Hepatocyte (in vitro differentiated cells): Measurements from ENCODE around the gene SETD4. TPM values are rescaled to one million over a fixed set of nuclear protein-coding genes. Genes with fewer than 3 reads are reported as not detected.

Experiments
- DNase-seq: peaks from one replicate; pipeline ENCODE4 v3.0.0-alpha.2; 2016; ENCODE audit warnings: low spot score
- H2AFZ ChIP-seq: fragments of 200-600 bp; sonication (generic); 2 replicates; pipeline ENCODE4 v1.6.0; 2016; ENCODE audit warnings: antibody characterized with exemption, mild to moderate bottlenecking
- H3K27ac ChIP-seq: fragments of 200-600 bp; sonication (generic); 2 replicates; pipeline ENCODE4 v1.5.1; 2016; ENCODE audit warnings: mild to moderate bottlenecking
- H3K27me3 ChIP-seq: fragments of 200-600 bp; sonication (generic); 2 replicates; pipeline ENCODE4 v1.6.1; 2016
- H3K36me3 ChIP-seq: fragments of 200-600 bp; sonication (generic); replicated peaks from 2 replicates; pipeline ENCODE4 v1.5.1; 2016; ENCODE audit warnings: low read depth; ENCODE audit not compliant: insufficient read depth
- H3K4me1 ChIP-seq: fragments of 200-600 bp; sonication (generic); 2 replicates; pipeline ENCODE4 v1.5.1; 2016; ENCODE audit warnings: mild to moderate bottlenecking, moderate library complexity; ENCODE audit not compliant: insufficient read depth
- H3K4me2 ChIP-seq: fragments of 200-600 bp; sonication (generic); 2 replicates; pipeline ENCODE4 v1.6.0; 2016
- H3K4me3 ChIP-seq: fragments of 200-600 bp; sonication (generic); 2 replicates; pipeline ENCODE4 v1.5.1; 2016; ENCODE audit warnings: mild to moderate bottlenecking
- H3K79me2 ChIP-seq: fragments of 200-600 bp; sonication (generic); 2 replicates; pipeline ENCODE4 v1.6.0; 2017; ENCODE audit warnings: mild to moderate bottlenecking
- H3K9me2 ChIP-seq: fragments of 200-600 bp; sonication (generic); replicated peaks from 2 replicates; pipeline ENCODE4 v1.6.0; 2017; ENCODE audit warnings: mild to moderate bottlenecking; ENCODE audit not compliant: insufficient read depth
- H3K9me3 ChIP-seq: fragments of 200-600 bp; sonication (generic); 2 replicates; pipeline ENCODE4 v1.5.1; 2016; ENCODE audit warnings: low read depth, mild to moderate bottlenecking
- H4K20me1 ChIP-seq: fragments of 200-600 bp; sonication (generic); 2 replicates; pipeline ENCODE4 v1.6.0; 2016; ENCODE audit warnings: mild to moderate bottlenecking; ENCODE audit not compliant: insufficient read depth, poor library complexity, severe bottlenecking
- CTCF ChIP-seq: fragments of 200-600 bp; sonication (generic); IDR thresholded peaks from 2 replicates; pipeline ENCODE4 v1.5.1; 2016; ENCODE audit warnings: antibody characterized with exemption, mild to moderate bottlenecking; ENCODE audit not compliant: poor library complexity
- EZH2 ChIP-seq: fragments of 200-600 bp; sonication (generic); IDR thresholded peaks from 2 replicates; pipeline ENCODE4 v1.6.1; 2016; ENCODE audit warnings: antibody characterized with exemption, mild to moderate bottlenecking, borderline replicate concordance
- EZH2phosphoT487 ChIP-seq: fragments of 200-600 bp; sonication (generic); IDR thresholded peaks from one replicate; pipeline ENCODE4 v1.6.1; 2018; ENCODE audit warnings: antibody characterized with exemption, mild to moderate bottlenecking, low read depth, moderate library complexity; ENCODE audit not compliant: unreplicated experiment, severe bottlenecking
- WGBS: methylation state at CpG from one replicate; pipeline ENCODE4 v1.1.6; 2016; ENCODE audit warnings: low lambda C conversion rate; ENCODE audit errors: missing lambda C conversion rate; 5-methylcytosine and 5-hydroxymethylcytosine counted together
- polyA plus RNA-seq: library from polyadenylated mRNA; unstranded; fragments of >200 nt; fragmentation: Nextera tagmentation; extraction: Ambion mirVana; gene quantifications from 2 replicates; pipeline ENCODE4 v1.2.1, GENCODE V29; 2016
- total RNA-seq: library from RNA; depleted of rRNA; stranded (reverse); fragments of >200 nt; gene quantifications from 2 replicates; pipeline ENCODE4 v1.2.3, GENCODE V29; 2014

SETD4 gene
- total and polyA plus RNA-seq, 2 experiments from 2014 or later, result 13.7 to 16.6 TPM

GRCh38 chr21:36005018-36005417 lies 55.3 kb downstream of the SETD4 start:
- Histone ChIP-seq H3K79me2 (no peaks in the 10 kb centered on the region), H3K4me2 (no peak overlapping the region), H3K9me2 (no peaks in the 10 kb centered on the region), H3K27me3 (no peaks in the 10 kb centered on the region), H3K27ac (no peak overlapping the region), H3K4me3 (no peak overlapping the region), H4K20me1 (no peaks in the 10 kb centered on the region), H2AFZ (no peak overlapping the region), H3K36me3 (no peaks in the 10 kb centered on the region), H3K4me1 (no peaks in the 10 kb centered on the region), H3K9me3 (no peaks in the 10 kb centered on the region)
- WGBS, result 89% methylated on average over 9 of the region's 17 CpGs
- TF ChIP-seq EZH2phosphoT487 (no peak), CTCF (no peak), EZH2 (no peak)
- DNase-seq, result no peak

GRCh38 chr21:36004441-36004840 lies 55.9 kb downstream of the SETD4 start:
- H3K27ac ChIP-seq, result no peak overlapping the region
- H3K4me3 ChIP-seq, result no peak overlapping the region
- H4K20me1 ChIP-seq, result no peaks in the 10 kb centered on the region
- no peaks in the 10 kb centered on the region for H3K27me3 ChIP-seq
- H3K79me2 ChIP-seq, result no peaks in the 10 kb centered on the region
- H3K4me2 ChIP-seq, result no peak overlapping the region
- no peaks in the 10 kb centered on the region for H3K9me3 ChIP-seq
- no peak for DNase-seq
- no peaks in the 10 kb centered on the region for H3K9me2 ChIP-seq
- H3K36me3 ChIP-seq, result no peaks in the 10 kb centered on the region
- WGBS, result 78% methylated on average over 5 of the region's 13 CpGs
- TF ChIP-seq EZH2 (no peak), EZH2phosphoT487 (no peak), CTCF (no peak)
- H2AFZ ChIP-seq, result no peak overlapping the region
- no peaks in the 10 kb centered on the region for H3K4me1 ChIP-seq

GRCh38 chr21:36003776-36004175 lies 56.5 kb downstream of the SETD4 start:
- no peak overlapping the region for H3K4me2 ChIP-seq
- no peaks in the 10 kb centered on the region for H4K20me1 ChIP-seq
- no peaks in the 10 kb centered on the region for H3K36me3 ChIP-seq
- no peak for TF ChIP-seq EZH2
- no peak for TF ChIP-seq CTCF
- no peak for TF ChIP-seq EZH2phosphoT487
- H3K79me2 ChIP-seq, result no peaks in the 10 kb centered on the region
- no peak for DNase-seq
- H2AFZ ChIP-seq, result no peak overlapping the region
- H3K27ac ChIP-seq, result no peak overlapping the region
- WGBS, result 95% methylated on average over 11 of the region's 11 CpGs
- H3K27me3 ChIP-seq, result no peaks in the 10 kb centered on the region
- no peak overlapping the region for H3K4me3 ChIP-seq
- no peaks in the 10 kb centered on the region for H3K9me2 ChIP-seq
- H3K4me1 ChIP-seq, result no peaks in the 10 kb centered on the region
- H3K9me3 ChIP-seq, result no peaks in the 10 kb centered on the region

GRCh38 chr21:35996217-35996616 lies 64.1 kb downstream of the SETD4 start:
- no peaks in the 10 kb centered on the region for H3K9me3 ChIP-seq
- no peaks in the 10 kb centered on the region for H4K20me1 ChIP-seq
- no peak for DNase-seq
- TF ChIP-seq CTCF, result no peak
- no peak for TF ChIP-seq EZH2
- no peak for TF ChIP-seq EZH2phosphoT487
- H3K9me2 ChIP-seq, result no peaks in the 10 kb centered on the region
- no peak overlapping the region for H3K4me3 ChIP-seq
- H3K27me3 ChIP-seq, result no peaks in the 10 kb centered on the region
- no peak overlapping the region for H3K27ac ChIP-seq
- no peak overlapping the region for H2AFZ ChIP-seq
- H3K4me1 ChIP-seq, result no peaks in the 10 kb centered on the region
- no peaks in the 10 kb centered on the region for H3K79me2 ChIP-seq
- H3K36me3 ChIP-seq, result no peaks in the 10 kb centered on the region
- H3K4me2 ChIP-seq, result no peak overlapping the region
